IMR-90 (cell line): ENCODE data around the gene BMAL2.

ENCODE experiments used
- NFE2L2 ChIP-seq: fragments of 150-350 bp; IDR thresholded peaks from 2 replicates; pipeline ENCODE4 v1.6.1; 2016; ENCODE audit warnings: low read depth, mild to moderate bottlenecking, low read length
- POLR2A ChIP-seq: IDR thresholded peaks from 2 replicates; pipeline ENCODE4 v1.6.1; 2012; ENCODE audit warnings: mild to moderate bottlenecking, low read depth, low read length
- RCOR1 ChIP-seq: IDR thresholded peaks from 2 replicates; pipeline ENCODE4 v1.6.1; 2012; ENCODE audit warnings: mild to moderate bottlenecking, low read length, improper control_type of control experiment; ENCODE audit not compliant: insufficient replicate concordance
- TF ChIP-seq, protein P1 (sequence below): conservative IDR thresholded peaks from 2 replicates; pipeline ENCODE4 v1.5.1; 2012; ENCODE audit warnings: mild to moderate bottlenecking, low read depth, low read length, improper control_type of control experiment
- TF ChIP-seq, protein P2 (sequence below): fragments of 150-350 bp; IDR thresholded peaks from 2 replicates; pipeline ENCODE4 v1.6.1; 2017; ENCODE audit warnings: mild to moderate bottlenecking, antibody characterized with exemption, low read length, low read depth
- TF ChIP-seq, protein P3 (sequence below): fragments of 150-350 bp; IDR thresholded peaks from 2 replicates; pipeline ENCODE4 v1.6.1; 2016; ENCODE audit warnings: low read depth, mild to moderate bottlenecking, low read length, moderate library complexity, borderline replicate concordance

DNA sequence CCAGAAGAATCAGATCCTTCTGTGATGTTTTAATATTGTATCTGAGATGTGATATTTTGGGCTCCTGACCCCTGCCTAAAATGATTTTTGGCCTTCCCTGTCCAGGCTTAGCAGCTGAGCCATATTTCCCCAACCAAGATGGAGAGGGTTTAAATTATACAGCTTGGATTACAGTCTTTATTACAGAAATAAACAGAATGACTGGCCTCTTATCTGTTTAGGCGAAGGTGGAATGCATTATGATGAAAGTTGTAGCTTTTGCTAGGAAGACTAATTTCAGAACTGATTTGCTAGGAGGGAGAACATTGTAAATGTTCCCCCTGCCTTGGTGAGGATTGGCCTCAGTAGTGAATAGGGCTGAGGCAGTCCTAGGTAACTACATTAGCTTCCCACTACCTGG is 23.3 kb downstream of the BMAL2 start:
- TF ChIP-seq POLR2A (no peak), RCOR1 (no peak), NFE2L2 (no peak)
- TF ChIP-seq, protein P1, sequence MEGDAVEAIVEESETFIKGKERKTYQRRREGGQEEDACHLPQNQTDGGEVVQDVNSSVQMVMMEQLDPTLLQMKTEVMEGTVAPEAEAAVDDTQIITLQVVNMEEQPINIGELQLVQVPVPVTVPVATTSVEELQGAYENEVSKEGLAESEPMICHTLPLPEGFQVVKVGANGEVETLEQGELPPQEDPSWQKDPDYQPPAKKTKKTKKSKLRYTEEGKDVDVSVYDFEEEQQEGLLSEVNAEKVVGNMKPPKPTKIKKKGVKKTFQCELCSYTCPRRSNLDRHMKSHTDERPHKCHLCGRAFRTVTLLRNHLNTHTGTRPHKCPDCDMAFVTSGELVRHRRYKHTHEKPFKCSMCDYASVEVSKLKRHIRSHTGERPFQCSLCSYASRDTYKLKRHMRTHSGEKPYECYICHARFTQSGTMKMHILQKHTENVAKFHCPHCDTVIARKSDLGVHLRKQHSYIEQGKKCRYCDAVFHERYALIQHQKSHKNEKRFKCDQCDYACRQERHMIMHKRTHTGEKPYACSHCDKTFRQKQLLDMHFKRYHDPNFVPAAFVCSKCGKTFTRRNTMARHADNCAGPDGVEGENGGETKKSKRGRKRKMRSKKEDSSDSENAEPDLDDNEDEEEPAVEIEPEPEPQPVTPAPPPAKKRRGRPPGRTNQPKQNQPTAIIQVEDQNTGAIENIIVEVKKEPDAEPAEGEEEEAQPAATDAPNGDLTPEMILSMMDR: no peak
- TF ChIP-seq, protein P2, sequence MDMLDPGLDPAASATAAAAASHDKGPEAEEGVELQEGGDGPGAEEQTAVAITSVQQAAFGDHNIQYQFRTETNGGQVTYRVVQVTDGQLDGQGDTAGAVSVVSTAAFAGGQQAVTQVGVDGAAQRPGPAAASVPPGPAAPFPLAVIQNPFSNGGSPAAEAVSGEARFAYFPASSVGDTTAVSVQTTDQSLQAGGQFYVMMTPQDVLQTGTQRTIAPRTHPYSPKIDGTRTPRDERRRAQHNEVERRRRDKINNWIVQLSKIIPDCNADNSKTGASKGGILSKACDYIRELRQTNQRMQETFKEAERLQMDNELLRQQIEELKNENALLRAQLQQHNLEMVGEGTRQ: no peak
- TF ChIP-seq, protein P3, sequence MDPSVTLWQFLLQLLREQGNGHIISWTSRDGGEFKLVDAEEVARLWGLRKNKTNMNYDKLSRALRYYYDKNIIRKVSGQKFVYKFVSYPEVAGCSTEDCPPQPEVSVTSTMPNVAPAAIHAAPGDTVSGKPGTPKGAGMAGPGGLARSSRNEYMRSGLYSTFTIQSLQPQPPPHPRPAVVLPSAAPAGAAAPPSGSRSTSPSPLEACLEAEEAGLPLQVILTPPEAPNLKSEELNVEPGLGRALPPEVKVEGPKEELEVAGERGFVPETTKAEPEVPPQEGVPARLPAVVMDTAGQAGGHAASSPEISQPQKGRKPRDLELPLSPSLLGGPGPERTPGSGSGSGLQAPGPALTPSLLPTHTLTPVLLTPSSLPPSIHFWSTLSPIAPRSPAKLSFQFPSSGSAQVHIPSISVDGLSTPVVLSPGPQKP: no peak
